ENCODE data around the gene SLC39A5.
"Not testable (repeated sequence)": the region's sequence is repeated elsewhere in the genome, so short reads cannot be mapped to it uniquely, and the experiment has no call there.

The SLC39A5 gene

DNA sequence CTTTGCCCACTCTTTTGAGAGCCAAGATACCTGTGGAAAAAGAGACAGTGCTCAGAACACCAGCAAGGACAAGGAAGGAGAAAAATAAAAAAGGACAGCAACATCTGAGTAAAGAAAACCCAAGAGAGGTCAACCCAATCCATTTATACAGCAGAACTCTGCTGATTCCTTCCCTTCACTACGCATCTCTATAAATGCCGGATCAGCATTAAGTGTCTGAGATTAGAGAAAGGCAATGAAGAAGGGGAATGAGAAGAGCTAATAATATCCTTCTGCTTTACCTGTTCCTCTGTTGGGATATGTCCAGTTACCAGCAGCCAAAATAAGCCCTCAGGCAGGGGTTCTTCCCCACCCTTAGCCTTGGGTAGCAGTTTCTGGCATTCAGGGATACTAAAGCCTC is 52.7 kb downstream of the SLC39A5 start:
- no peak for DNase-seq

GRCh38 chr12:56284263-56284662 is 54.4 kb downstream of the SLC39A5 start:
- DNase-seq, result not testable (repeated sequence)

DNA sequence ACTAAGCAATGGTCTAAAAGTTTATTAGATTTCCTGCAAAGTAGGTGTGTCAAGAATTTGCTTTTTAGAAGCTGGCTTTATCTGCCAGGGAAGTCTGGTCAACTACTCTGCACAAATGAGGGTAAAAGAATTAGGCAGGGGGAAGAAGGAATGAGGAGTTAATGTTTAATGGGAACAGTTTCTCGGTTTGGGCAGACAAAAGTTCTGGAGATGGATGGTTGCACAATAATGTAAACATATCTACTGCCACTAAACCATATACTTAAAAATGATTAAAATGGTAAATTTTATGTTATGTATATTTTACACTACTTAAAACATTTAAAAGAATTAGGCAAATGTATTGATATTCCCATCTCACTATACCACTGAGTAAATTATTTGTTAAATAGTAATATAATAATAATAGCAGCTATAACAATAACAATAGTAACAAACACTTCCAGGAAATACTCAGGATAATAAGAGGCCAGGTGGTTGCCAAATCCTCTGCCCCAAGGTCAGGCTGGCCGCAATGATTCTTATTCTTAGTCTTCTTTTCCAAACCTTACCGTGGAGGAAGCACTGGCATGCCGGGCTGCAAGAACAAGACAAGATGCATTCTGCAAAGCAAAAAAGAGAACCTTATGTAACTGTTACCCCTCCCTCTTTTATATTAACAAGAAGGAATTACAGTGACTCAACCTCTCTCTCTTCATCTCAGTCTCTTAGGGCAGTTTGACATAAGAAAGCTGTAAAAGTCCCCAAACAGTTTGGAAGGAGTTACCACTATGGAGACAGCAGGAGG is 56.4 kb downstream of the SLC39A5 start:
- DNase-seq, result no peak
